HG03575 (cell line): ENCODE data around the gene HADHB.
"Not testable (repeated sequence)": the region's sequence is repeated elsewhere in the genome, so short reads cannot be mapped to it uniquely, and the experiment has no call there.

Experiments
- ATAC-seq: cut with Tn5 transposase; IDR thresholded peaks from one replicate; pipeline ENCODE4 v1.9.1; 2021; ENCODE audit not compliant: unreplicated experiment, insufficient number of reproducible peaks, low FRiP score; ENCODE audit errors: extremely low read depth

HADHB gene

GRCh38 chr2:26317377-26318105 is 72.8 kb downstream of the HADHB start:
- ATAC-seq, result no peak

DNA sequence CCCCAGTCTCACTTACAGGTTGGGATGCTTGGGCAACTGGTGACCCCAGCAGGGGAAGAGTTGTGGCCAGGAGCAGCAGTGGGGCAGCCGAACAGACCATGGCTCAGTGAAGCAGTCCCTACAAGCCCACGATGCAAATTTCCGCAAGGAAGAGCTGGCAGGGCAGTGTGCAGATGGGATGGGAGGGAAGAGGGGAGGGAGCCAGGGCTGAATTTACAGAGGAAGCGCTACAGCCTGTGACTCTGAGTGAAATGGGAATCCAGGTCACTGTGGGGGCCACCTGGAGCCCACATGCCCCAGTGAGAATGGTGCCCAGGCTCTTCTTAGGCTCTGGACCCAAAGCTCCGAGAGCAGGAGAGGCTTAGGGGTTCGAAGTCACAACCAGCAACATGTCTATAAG is 74.2 kb downstream of the HADHB start:
- ATAC-seq, result no peak

GRCh38 chr2:26324479-26324878 is 79.7 kb downstream of the HADHB start:
- ATAC-seq, result not testable (repeated sequence)

GRCh38 chr2:26324903-26325302 is 80.2 kb downstream of the HADHB start:
- ATAC-seq, result no peak

- no peak for ATAC-seq
These were observed 81.1 kb downstream of the HADHB start for GRCh38 chr2:26325851-26326250.

DNA sequence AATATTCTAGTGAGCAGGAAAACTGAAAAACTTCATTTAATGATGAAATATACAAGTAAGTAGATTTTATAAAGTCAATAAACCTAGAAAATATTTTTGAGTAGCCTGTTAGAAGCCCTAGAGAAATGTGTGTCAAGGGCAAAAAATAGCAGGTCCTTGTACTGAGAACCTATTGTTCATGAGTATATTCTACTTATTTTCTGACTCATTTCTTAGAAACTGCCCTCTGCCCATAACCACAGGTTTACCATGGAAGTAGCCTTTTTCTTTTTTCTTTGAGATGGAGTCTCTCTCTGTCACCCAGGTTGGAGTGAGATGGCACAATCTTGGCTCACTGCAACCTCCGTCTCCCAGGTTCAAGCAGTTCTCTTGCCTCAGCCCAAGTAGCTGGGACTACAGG is 81.8 kb downstream of the HADHB start:
- no peak for ATAC-seq

DNA sequence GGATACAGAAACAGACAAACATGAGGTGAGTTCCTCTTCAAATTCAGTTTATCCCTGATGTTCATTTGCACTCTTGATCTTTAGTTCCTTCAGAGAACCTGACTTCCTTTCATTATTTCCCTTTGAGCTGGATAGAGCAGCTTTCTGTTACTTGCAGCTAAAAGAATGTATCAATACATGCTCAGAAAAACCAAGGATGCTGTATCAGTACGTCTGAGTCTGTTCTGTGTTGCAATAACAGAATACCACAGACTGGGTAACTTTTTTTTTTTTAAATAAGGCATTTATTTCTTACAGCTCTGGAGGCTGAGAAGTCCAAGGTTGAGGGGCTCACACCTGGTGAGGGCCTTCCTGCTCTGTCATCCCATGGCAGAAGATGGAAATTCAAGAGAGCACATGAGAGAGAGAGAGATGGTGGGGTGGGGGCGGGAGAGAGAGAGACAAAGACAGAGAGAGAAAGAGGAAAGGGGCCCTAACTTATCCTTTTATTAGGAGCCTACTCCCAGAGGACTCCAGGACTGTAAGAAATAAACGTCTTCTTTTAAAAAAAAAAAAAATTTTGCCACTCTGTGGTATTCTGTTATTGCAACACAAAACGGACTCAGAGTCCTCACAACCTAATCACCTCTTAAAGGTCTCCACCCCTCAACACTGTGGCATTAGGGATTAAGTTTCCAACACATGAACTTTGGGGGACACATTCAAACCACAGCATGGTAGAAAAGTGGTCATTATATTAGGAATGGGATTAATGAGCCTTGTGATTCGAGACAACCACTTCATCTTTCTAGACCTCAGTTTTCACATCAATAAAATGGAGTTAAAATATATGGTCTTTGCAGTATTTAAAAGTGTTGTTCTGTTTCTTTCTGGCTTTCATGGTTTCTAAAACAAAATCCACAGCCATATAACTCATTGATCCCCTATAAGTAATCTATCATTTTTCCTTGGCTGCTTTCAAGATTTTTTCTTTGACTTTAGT is 82.8 kb downstream of the HADHB start:
- ATAC-seq, result no peak

DNA sequence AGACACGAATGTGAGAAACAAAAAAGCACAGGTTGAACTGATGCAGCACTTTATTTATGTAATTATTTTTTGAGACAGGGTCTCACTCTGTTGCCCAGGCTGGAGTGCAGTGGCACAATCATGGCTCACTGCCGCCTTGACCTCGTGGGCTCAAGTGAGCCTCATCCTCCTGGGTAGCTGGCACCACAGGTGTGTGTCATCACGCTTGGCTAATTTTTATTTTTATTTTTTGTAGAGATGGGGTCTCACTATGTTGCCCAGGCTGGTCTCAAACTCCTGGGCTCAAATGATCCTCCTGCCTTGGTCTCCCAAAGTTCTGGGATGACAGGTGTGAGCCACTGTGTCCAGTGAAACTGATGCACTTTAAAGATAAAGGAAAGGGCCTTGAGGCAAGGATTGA is 84.3 kb downstream of the HADHB start:
- not testable (repeated sequence) for ATAC-seq

- ATAC-seq, result no peak
These were observed 85.4 kb downstream of the HADHB start for GRCh38 chr2:26330114-26330549.

DNA sequence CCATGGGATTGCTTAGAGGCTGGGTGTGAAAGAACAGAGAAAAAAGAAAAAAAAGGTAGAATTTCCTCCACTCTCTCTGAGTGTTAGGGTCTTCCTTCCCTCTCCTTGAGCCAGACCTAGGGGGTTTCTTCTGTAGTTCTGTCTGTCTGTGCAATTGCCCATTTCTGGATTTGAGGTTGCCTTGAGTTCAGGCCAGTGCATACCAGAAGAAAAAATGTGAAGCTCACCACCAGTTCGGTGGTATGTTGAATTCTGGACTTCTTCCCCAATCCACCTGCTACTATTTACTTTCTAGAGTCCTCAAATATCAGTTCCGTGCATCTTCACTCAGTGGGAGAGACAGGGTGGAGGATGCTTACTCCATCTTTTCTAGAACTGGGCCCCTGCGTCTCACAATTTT is 85.9 kb downstream of the HADHB start:
- no peak for ATAC-seq

GRCh38 chr2:26331321-26331720 is 86.6 kb downstream of the HADHB start:
- not testable (repeated sequence) for ATAC-seq

DNA sequence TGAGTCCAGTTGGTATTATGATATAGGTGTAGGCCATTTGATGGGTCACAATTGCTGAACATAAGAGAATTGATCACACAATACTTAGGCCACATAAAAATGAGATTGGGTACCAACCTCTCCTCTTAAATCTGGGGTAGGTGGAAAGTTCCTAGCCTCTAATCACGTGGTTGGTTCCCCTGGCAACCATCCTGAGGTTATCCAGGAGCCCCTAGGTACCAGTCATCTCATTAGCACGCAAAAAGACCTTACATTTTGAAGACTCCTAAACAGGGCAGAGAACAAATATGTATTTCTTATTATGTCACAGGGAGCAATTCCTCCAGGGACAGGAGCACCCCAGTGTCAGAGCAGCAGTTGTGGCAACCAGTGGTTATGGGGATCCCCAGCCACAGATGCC is 88.6 kb downstream of the HADHB start:
- ATAC-seq, result no peak

- no peak for ATAC-seq
These were observed 90.5 kb downstream of the HADHB start for GRCh38 chr2:26335231-26335630.

- ATAC-seq, result no peak
These were observed 92.0 kb downstream of the HADHB start for GRCh38 chr2:26336719-26337118.

GRCh38 chr2:26337298-26337697 is 92.6 kb downstream of the HADHB start:
- no peak for ATAC-seq
